K562 (cell line): ENCODE measurements around the gene TMEM45A. TPM values are rescaled to one million over a fixed set of nuclear protein-coding genes. Genes with fewer than 3 reads are reported as not detected.

Experiments
- ARHGAP35 ChIP-seq: fragments of 450-650 bp; IDR thresholded peaks from 2 replicates; pipeline ENCODE4 v1.6.1; 2018; ENCODE audit not compliant: partially characterized antibody
- ATF4 ChIP-seq: fragments of 450-650 bp; formaldehyde crosslinking; IDR thresholded peaks from 2 replicates; pipeline ENCODE4 v1.4.0; 2022; ENCODE audit warnings: mild to moderate bottlenecking, moderate library complexity
- CBFB ChIP-seq: sonication (generic); formaldehyde crosslinking; IDR thresholded peaks from 2 replicates; pipeline ENCODE4 v1.4.0; 2020; ENCODE audit warnings: mild to moderate bottlenecking, missing genetic modification reagents
- CC2D1A ChIP-seq: fragments of 450-650 bp; IDR thresholded peaks from 2 replicates; pipeline ENCODE4 v1.6.1; 2017; ENCODE audit warnings: mild to moderate bottlenecking
- ETV1 ChIP-seq: fragments of 450-650 bp; conservative IDR thresholded peaks from 2 replicates; pipeline ENCODE4 v1.6.1; 2016; ENCODE audit warnings: missing genetic modification characterization, control low read depth, low read depth, missing compliant biosample characterization
- FOXM1 ChIP-seq, 2 experiments: fragments of 450-650 bp in 1 of 2; sonication (generic) in 1 of 2; formaldehyde crosslinking in 1 of 2; IDR thresholded peaks; 2 replicates each; pipeline versions ENCODE4 v1.6.1 to v1.9.0; 2017 to 2022; ENCODE audit warnings: low read depth in 2 of 2, mild to moderate bottlenecking in 2 of 2, missing genetic modification reagents in 1 of 2, moderate library complexity in 1 of 2
- GABPB2 ChIP-seq: fragments of 250-450 bp; sonication (Bioruptor Pico); conservative IDR thresholded peaks from 2 replicates; pipeline ENCODE4 v1.5.1; 2021; ENCODE audit warnings: mild to moderate bottlenecking
- POLR3A ChIP-seq: IDR thresholded peaks from 2 replicates; pipeline ENCODE4 v1.6.1; 2011; ENCODE audit warnings: borderline replicate concordance, mild to moderate bottlenecking, moderate library complexity; ENCODE audit not compliant: insufficient read length, insufficient read depth; ENCODE audit errors: extremely low read depth
- RBM14 ChIP-seq: fragments of 200-400 bp; formaldehyde crosslinking; IDR thresholded peaks from 2 replicates; pipeline ENCODE4 v1.6.1; 2018; ENCODE audit warnings: low read depth, mild to moderate bottlenecking, low read length, moderate library complexity, borderline replicate concordance; ENCODE audit not compliant: insufficient read depth
- TEAD1 ChIP-seq, 2 experiments: fragments of 450-650 bp in 1 of 2; sonication (generic) in 1 of 2; formaldehyde crosslinking; IDR thresholded peaks; 2 replicates each; pipeline versions ENCODE4 v1.4.0 to v1.8.0; 2020 to 2022; ENCODE audit warnings: mild to moderate bottlenecking in 2 of 2, missing genetic modification reagents in 1 of 2
- YBX1 ChIP-seq: fragments of 450-650 bp; IDR thresholded peaks from 2 replicates; pipeline ENCODE4 v1.7.1; 2016; ENCODE audit warnings: mild to moderate bottlenecking
- ZNF174 ChIP-seq: fragments of 250-450 bp; sonication (Bioruptor Pico); IDR thresholded peaks from 2 replicates; pipeline ENCODE4 v1.4.0; 2020; ENCODE audit warnings: mild to moderate bottlenecking
- ZNF253 ChIP-seq: fragments of 250-450 bp; sonication (Bioruptor Pico); conservative IDR thresholded peaks from 2 replicates; pipeline ENCODE4 v1.6.1; 2021; ENCODE audit warnings: mild to moderate bottlenecking
- ZNF318 ChIP-seq, 2 experiments: fragments of 450-650 bp; IDR thresholded peaks; 2 replicates each; pipeline ENCODE4 v1.6.1; 2016; ENCODE audit warnings: mild to moderate bottlenecking in 2 of 2, borderline replicate concordance in 1 of 2, low read depth in 1 of 2, moderate library complexity in 1 of 2
- ZNF583 ChIP-seq: fragments of 250-450 bp; sonication (Bioruptor Pico); IDR thresholded peaks from 2 replicates; pipeline ENCODE4 v1.4.0; 2020
- ZNF584 ChIP-seq: fragments of 200-800 bp; sonication (Bioruptor generic); IDR thresholded peaks from 2 replicates; pipeline ENCODE4 v1.6.1; 2016; ENCODE audit warnings: low read depth, mild to moderate bottlenecking, missing genetic modification characterization, missing compliant biosample characterization
- polyA plus RNA-seq, 8 experiments: library from polyadenylated mRNA; depleted of rRNA in 4 of 8; stranded (reverse) in 5 of 8; unstranded in 3 of 8; fragments of >200 nt; fragmentation: Nextera tagmentation in 2 of 8; fragmentation: Illumina TruSeq in 1 of 8; extraction: Ambion mirVana in 2 of 8; extraction: Trizol in 1 of 8; gene quantifications; 2 replicates each; pipeline versions ENCODE4 v1.2.1 to v1.2.3, GENCODE V29; 2011 to 2014; ENCODE audit warnings: inconsistent platforms in 1 of 8, missing spikeins in 1 of 8
- total RNA-seq, 7 experiments: library from RNA; depleted of rRNA in 6 of 7; stranded (reverse); fragments of >200 nt in 6 of 7; fragmentation: Illumina TruSeq in 2 of 7; extraction: Trizol in 2 of 7; gene quantifications; 2 replicates each; pipeline versions ENCODE4 v1.2.1 to v1.2.3, GENCODE V29; 2011 to 2021; ENCODE audit warnings: low replicate concordance in 1 of 7
- TF ChIP-seq, protein P1 (sequence below): sonication (generic); formaldehyde crosslinking; IDR thresholded peaks from 2 replicates; pipeline ENCODE4 v1.8.0; 2022; ENCODE audit warnings: missing genetic modification reagents, mild to moderate bottlenecking, moderate library complexity, borderline replicate concordance

TMEM45A gene
- total and polyA plus RNA-seq, 9 of the 15 experiments (the other 6 are each of a cell fraction or from before 2014, with no cell fraction given): 0.41 to 4.1 (median 0.95) TPM

GRCh38 chr3:100492059-100493006 is at the start of gene TMEM45A (continued):
- TF ChIP-seq ATF4 (CRISPR knock-in tag) (no peak), YBX1 (no peak), POLR3A (no peak), RBM14 (no peak), ZNF584 (CRISPR knock-in tag) (no peak), ZNF253 (no peak), ZNF318 (IDR thresholded peaks at IDR 0.05; ENCODE audit: borderline replicate concordance in 1 of 2, low read depth in 1 of 2) (no peak), ETV1 (tag) (no peak), GABPB2 (CRISPR knock-in tag) (no peak), CBFB (CRISPR knock-in tag) (no peak), CC2D1A (no peak), ARHGAP35 (no peak), TEAD1 (CRISPR knock-in tag; IDR thresholded peaks at IDR 0.05) (0 out of 4 replicates have a peak, but pooled peaks of 1 of the 2 experiments have one; percentile 49), FOXM1 (IDR thresholded peaks at IDR 0.05; ENCODE audit: low read depth) (no peak), FOXM1 (CRISPR knock-in tag; IDR thresholded peaks at IDR 0.05; ENCODE audit: low read depth) (no peak), ZNF583 (CRISPR knock-in tag) (no peak), ZNF174 (CRISPR knock-in tag) (no peak)
- TF ChIP-seq, protein P1, sequence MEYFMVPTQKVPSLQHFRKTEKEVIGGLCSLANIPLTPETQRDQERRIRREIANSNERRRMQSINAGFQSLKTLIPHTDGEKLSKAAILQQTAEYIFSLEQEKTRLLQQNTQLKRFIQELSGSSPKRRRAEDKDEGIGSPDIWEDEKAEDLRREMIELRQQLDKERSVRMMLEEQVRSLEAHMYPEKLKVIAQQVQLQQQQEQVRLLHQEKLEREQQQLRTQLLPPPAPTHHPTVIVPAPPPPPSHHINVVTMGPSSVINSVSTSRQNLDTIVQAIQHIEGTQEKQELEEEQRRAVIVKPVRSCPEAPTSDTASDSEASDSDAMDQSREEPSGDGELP (CRISPR knock-in tag): peak; percentile 89
